LNCAP (cell line): Measurements from ENCODE around the gene MGAT4C.

Source experiments
- TF ChIP-seq, protein P1 (sequence below): fragments of 450-650 bp; IDR thresholded peaks from 2 replicates; pipeline ENCODE4 v1.5.1; 2017; ENCODE audit warnings: mild to moderate bottlenecking

Gene MGAT4C

DNA sequence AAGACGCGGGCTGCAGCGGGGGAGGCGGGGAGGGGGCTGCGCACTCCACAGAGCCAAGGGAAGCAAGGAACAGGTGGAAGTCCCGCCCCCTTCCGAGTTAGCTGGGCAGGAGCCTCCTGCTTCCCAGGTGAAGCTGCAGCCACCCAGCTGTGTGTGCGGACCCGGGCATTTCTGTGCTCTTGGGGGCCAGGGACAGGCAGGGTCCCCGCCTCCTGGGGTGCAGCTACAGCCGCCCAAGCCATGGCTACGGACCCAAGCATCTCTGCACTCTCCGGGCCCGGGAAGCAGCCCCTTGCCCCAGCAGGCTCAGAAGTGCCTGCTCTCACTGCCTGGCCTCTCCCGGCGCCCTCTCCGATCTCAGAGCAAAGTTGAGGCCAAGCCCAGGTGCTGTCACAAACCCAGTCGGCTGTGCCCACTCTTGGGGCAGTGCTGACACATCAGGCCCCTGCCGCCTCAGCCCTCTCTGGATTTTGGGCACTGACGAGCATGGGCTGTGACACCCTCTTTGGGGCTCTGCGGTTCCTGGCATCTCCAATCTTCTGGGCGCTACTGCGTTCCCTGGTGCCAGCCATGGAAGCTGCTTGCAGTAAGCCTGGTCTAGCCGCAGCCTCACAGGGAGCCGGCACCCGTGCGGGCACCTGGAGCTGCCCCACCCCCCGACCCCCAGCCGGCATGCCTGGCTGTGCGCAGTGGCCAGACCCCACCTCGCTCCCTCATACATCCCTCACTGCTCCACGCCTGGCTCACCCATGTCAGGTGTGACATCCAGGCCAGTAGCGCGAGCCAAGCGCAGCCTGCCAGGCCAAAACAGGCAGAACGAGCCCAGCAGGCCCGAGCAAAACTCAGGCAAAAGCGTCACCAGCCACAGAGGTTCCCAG lies 8.5 kb upstream of the MGAT4C start:
- TF ChIP-seq, protein P1, sequence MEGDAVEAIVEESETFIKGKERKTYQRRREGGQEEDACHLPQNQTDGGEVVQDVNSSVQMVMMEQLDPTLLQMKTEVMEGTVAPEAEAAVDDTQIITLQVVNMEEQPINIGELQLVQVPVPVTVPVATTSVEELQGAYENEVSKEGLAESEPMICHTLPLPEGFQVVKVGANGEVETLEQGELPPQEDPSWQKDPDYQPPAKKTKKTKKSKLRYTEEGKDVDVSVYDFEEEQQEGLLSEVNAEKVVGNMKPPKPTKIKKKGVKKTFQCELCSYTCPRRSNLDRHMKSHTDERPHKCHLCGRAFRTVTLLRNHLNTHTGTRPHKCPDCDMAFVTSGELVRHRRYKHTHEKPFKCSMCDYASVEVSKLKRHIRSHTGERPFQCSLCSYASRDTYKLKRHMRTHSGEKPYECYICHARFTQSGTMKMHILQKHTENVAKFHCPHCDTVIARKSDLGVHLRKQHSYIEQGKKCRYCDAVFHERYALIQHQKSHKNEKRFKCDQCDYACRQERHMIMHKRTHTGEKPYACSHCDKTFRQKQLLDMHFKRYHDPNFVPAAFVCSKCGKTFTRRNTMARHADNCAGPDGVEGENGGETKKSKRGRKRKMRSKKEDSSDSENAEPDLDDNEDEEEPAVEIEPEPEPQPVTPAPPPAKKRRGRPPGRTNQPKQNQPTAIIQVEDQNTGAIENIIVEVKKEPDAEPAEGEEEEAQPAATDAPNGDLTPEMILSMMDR, result no peak

DNA sequence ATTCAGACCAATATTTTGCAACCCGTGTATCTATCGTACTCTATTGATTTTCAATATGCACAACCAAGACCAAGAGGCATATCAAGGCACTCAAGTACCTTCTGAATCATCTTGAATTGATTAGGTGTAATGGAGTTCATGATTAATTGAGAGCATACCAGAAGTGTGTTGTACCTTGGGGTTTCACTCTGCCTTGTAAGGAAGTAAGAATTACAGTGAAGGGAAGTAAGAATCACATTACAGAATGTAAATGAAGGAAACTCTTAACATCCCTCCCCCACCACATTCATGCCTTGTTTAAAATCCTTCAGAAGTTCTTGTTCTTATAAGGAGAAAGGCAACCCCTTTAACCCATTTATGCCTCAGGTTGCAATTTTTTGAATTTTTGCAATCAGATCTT lies 5.4 kb upstream of the MGAT4C start:
- TF ChIP-seq, protein P1, result no peak

DNA sequence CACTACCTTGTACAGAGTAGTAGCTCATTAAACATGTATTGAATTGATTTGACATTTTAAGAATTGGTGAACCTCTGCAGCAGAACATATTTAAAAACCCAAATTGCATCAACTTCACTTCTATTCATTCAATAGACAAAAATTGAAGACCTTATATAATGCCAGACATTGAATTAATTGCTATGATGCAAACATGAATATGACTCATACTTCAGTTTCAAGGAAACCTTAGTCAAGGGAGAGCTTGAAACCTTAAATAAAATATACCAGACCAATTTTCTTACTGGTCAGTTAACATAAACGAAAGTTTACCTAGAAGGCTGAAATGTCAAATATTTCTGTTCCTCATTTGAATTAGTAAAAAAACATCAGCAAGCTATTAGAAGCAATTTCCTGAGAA lies 5.0 kb upstream of the MGAT4C start:
- TF ChIP-seq, protein P1, result no peak

DNA sequence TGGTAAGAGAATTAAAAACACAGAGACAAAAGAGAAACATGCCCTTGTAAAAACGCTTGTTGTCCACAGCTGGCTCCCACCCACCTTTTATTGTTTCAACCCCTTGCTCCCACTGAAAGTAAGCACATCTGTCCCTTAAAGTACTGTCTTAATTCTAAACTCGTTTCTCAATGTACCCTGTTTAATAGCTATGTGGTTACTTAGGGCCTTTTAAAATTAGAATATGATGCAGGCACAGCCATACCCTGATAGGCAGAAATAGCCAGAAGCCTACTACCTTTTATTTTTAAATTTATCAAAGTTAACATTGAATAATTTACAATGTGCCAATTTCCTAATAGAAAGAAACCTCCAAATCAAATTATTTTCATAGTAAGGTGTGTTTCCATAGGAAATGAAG lies 4.0 kb upstream of the MGAT4C start:
- TF ChIP-seq, protein P1, result no peak

DNA sequence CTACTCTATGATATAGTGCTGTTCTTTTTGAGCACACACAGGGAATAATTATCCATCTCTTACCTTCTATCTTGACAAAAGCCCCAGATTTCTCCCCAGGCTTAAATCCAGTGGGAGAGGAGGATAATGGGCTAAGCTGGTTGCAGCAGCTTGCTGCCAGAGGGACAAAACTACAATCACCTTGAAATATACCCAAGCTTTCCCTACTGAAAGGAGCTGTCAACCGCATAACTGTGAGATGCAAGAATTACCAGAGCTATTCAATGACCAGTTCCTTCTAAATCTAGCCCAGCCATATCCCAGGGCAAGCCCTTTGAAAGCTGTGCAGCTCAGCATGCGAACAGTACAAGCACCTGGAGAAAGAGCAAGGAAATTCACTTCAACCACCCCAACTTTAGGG lies 943 bp upstream of the MGAT4C start:
- TF ChIP-seq, protein P1, result no peak

DNA sequence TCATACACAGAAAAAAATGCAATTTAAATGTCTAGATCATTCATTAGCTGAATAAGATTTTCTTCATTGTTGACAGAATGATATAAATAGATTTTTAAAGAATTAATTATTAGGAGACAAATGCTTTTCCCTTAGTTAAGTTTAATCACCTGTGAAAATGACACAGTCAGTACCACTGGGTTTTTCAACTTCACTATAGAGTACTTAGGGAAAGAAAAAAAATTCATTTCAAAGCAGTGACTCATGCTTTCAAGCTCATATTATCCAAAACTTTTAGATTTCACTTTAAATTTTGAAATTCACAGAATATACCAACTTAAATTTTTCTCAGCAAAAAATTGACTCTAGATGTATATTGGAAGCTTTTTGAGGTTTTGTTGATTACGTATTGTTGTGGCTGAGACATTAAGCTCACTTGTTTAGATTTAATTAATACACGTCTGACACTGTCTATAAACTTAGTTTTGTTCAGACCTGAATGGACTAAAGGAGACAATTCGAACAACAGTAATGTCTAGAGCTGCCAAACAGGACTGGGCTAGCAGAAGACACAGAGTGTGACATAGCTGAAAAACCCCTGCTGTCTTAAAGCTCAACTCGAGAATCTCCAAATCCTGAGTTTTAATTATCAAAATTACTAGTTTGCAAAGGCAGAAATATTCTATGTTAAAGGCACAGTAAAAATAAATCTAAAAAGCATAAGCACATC lies 1.6 kb downstream of the MGAT4C start:
- TF ChIP-seq, protein P1, result no peak

DNA sequence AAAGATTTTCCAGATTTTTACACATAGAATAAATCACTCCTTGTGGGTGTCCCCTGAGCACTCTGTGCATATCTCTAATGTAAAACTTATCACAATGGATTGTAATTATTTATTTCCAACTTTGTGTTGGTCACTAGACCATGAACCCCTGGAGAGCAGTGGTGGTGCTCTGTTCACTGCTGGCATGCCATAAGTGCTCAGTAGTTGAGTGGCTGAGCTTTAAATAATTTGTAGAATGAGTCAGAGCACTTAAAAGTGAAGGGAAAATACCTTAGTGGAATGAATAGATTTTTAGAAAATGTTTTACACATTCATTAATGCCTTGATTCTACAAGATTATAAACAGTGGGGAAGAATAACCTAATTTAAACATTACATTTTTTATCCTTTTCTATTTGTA lies 6.3 kb downstream of the MGAT4C start:
- TF ChIP-seq, protein P1, result no peak
